SU-DHL-6 (cell line): Measurements from ENCODE around the gene DET1.

ENCODE experiments used
- EZH2phosphoT487 ChIP-seq: fragments of 200-600 bp; sonication (generic), shearing (Covaris generic); conservative IDR thresholded peaks from 2 replicates; pipeline ENCODE4 v1.6.1; 2018; ENCODE audit warnings: mild to moderate bottlenecking, antibody characterized with exemption, low read length, moderate library complexity, mixed read lengths
- TF ChIP-seq, protein P1 (sequence below): fragments of 200-600 bp; sonication (generic); IDR thresholded peaks from one replicate; pipeline ENCODE4 v1.5.1; 2017; ENCODE audit warnings: antibody characterized with exemption, mild to moderate bottlenecking, low read length, moderate library complexity; ENCODE audit not compliant: insufficient read depth, poor library complexity, severe bottlenecking

DNA sequence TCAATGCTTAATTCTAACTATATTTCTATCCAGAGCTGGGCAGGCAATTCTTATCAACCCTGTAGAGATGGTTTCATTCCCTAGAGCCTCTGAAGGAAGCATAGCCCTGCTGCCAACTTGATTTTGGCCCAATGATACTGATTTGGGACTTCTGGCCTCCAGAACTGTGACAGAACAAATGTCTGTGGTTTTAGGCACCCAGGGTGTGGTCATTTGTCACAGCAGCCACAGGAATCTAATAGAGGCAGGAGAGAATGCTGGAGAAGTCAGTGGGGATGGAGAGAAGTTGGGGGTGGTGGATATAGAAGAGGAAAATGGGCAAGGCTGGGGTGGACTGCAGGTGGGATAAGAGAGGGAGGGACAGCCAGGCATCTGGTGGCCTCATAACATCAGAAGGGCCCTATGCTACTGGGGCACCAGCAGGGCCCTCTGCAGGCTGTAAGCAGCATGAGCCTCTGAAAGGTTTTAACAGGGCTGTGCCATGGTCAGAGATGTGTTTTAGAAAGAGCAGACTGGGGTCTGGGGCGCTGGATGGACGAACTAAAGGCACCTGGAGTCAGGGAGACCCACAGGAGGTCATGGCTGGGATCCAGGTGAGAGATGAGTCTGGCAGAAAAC is 59.2 kb downstream of the DET1 start:
- TF ChIP-seq, protein P1, sequence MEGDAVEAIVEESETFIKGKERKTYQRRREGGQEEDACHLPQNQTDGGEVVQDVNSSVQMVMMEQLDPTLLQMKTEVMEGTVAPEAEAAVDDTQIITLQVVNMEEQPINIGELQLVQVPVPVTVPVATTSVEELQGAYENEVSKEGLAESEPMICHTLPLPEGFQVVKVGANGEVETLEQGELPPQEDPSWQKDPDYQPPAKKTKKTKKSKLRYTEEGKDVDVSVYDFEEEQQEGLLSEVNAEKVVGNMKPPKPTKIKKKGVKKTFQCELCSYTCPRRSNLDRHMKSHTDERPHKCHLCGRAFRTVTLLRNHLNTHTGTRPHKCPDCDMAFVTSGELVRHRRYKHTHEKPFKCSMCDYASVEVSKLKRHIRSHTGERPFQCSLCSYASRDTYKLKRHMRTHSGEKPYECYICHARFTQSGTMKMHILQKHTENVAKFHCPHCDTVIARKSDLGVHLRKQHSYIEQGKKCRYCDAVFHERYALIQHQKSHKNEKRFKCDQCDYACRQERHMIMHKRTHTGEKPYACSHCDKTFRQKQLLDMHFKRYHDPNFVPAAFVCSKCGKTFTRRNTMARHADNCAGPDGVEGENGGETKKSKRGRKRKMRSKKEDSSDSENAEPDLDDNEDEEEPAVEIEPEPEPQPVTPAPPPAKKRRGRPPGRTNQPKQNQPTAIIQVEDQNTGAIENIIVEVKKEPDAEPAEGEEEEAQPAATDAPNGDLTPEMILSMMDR = no peak
- no peak for TF ChIP-seq EZH2phosphoT487
